Esophagus squamous epithelium (tissue), 4 donors: ENCODE measurements around the gene COL4A6.

Source experiments
- CTCF ChIP-seq, 6 experiments: fragments of 450-650 bp in 4 of 6; fragments of 200-600 bp in 2 of 6; sonication (generic) in 2 of 6; IDR thresholded peaks; one replicate each; pipeline ENCODE4 v1.5.1; 2016 to 2019; ENCODE audit warnings: antibody characterized with exemption in 6 of 6, mild to moderate bottlenecking in 4 of 6, moderate library complexity in 4 of 6
- POLR2A ChIP-seq, 4 donors: fragments of 450-650 bp; IDR thresholded peaks; one replicate each; pipeline ENCODE4 v1.6.1; 2017; ENCODE audit warnings: antibody characterized with exemption in 4 of 4, mild to moderate bottlenecking in 4 of 4, moderate library complexity in 3 of 4

DNA sequence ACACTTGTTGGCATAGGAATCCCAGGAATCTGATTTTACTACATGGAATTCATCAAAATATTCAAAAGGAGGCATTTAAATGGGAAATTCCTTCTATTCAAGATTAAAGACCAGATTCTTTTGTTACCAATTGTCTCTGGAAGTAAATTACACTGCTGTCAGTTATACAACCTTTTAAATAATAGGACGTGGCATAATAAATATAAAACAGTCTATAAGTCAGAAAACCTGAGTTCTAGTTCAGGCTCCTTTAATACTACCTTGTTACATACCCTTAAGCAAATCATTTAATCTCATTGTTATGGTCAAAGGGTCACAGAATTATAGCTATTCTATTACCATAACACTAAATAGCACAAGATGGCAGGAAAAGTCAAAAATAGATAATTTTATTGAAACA, 18.8 kb downstream of the COL4A6 start:
- TF ChIP-seq CTCF (IDR thresholded peaks at IDR 0.05) (no peak), POLR2A (IDR thresholded peaks at IDR 0.05) (no peak)
